Fibroblast of peridontal ligament (primary cell): ENCODE measurements around the gene U2SURP.
A peak's percentile ranks its signal among the peaks of the same experiment; 100 is the strongest.
"Not testable (repeated sequence)": the region's sequence is repeated elsewhere in the genome, so short reads cannot be mapped to it uniquely, and the experiment has no call there.

Experiments used
- DNase-seq: peaks from one replicate; pipeline ENCODE4 v3.0.0-alpha.2; 2010; ENCODE audit errors: extremely low read depth

The U2SURP gene

GRCh38 chr3:143014921-143015320, 13.6 kb downstream of the U2SURP start:
- DNase-seq = no peak

GRCh38 chr3:143016321-143016972, 15.1 kb downstream of the U2SURP start:
- no peak for DNase-seq

GRCh38 chr3:143024351-143024960, 23.1 kb downstream of the U2SURP start:
- DNase-seq = no peak

GRCh38 chr3:143031327-143031726, 30.0 kb downstream of the U2SURP start:
- DNase-seq = no peak

- not testable (repeated sequence) for DNase-seq
Measured at GRCh38 chr3:143031796-143032387, 30.5 kb downstream of the U2SURP start.

- peak; percentile 70 for DNase-seq
Measured at GRCh38 chr3:143035466-143036211, 34.3 kb downstream of the U2SURP start.

- DNase-seq = no peak
Measured at GRCh38 chr3:143036557-143036956, 35.2 kb downstream of the U2SURP start.

GRCh38 chr3:143037867-143038266, 36.5 kb downstream of the U2SURP start:
- no peak for DNase-seq

GRCh38 chr3:143040261-143040879, 39.0 kb downstream of the U2SURP start:
- peak; percentile 70 for DNase-seq

GRCh38 chr3:143041903-143042302, 40.5 kb downstream of the U2SURP start:
- DNase-seq = no peak

- DNase-seq = no peak
Measured at GRCh38 chr3:143045639-143046038, 44.3 kb downstream of the U2SURP start.

- DNase-seq = not testable (repeated sequence)
Measured at GRCh38 chr3:143046075-143046474, 44.7 kb downstream of the U2SURP start.

GRCh38 chr3:143054011-143054410, 52.6 kb downstream of the U2SURP start:
- DNase-seq = no peak

GRCh38 chr3:143056372-143056771, 55.0 kb downstream of the U2SURP start:
- no peak for DNase-seq

- no peak for DNase-seq
Measured at GRCh38 chr3:143060906-143061305, 59.5 kb downstream of the U2SURP start.

- DNase-seq = peak; percentile 38
Measured at GRCh38 chr3:143063018-143063417, 61.6 kb downstream of the U2SURP start.

GRCh38 chr3:143064777-143065176, 63.4 kb downstream of the U2SURP start:
- DNase-seq = no peak

- DNase-seq = no peak
Measured at GRCh38 chr3:143065364-143065763, 64.0 kb downstream of the U2SURP start.

GRCh38 chr3:143066033-143066432, 64.7 kb downstream of the U2SURP start:
- no peak for DNase-seq

- peak; percentile 67 for DNase-seq
Measured at GRCh38 chr3:143067201-143067600, 65.8 kb downstream of the U2SURP start.

- DNase-seq = no peak
Measured at GRCh38 chr3:143068059-143068458, 66.7 kb downstream of the U2SURP start.

- DNase-seq = peak; percentile 89
Measured at GRCh38 chr3:143070977-143071551, 69.7 kb downstream of the U2SURP start.
